GM10266 (cell line): Measurements from ENCODE around the gene ALB.

Experiments used
- DNase-seq: peaks from one replicate; pipeline ENCODE4 v3.0.0; 2012; ENCODE audit errors: extremely low spot score
- CTCF ChIP-seq: IDR thresholded peaks from 2 replicates; pipeline ENCODE4 v1.5.1; 2012; ENCODE audit warnings: mild to moderate bottlenecking, low read depth; ENCODE audit not compliant: control insufficient read depth, insufficient read depth; ENCODE audit errors: missing control alignments

The ALB gene

DNA sequence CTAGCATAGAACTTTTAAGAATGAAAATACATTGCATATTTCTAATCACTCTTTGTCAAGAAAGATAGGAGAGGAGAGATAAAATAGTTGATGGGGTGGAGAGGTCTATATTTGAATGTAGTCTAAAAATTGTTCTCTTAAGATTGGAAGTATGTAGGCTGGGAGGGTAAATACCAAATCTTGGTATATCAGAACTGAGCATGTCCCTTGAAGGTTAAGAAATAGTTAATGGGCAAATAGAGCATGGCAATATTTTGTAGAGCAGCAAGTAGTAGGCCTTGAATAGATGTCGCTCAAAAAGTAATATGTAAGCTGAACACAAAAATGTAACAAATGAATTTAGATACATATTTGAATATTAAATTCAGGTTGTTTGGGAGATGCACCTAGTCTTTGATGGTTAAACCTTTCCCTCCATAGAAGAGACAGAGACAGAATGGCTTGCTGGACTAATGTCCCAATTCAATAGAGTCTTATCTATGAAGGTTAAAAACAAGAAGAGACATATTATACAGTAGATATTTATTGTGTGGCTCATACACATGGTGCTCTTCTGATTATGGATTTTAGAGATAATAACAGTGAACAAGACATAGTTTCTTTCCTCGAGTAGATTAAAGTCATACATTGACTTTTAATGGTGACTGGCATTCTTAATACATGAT lies 12.5 kb downstream of the ALB start:
- DNase-seq: no peak
- no peak for TF ChIP-seq CTCF

DNA sequence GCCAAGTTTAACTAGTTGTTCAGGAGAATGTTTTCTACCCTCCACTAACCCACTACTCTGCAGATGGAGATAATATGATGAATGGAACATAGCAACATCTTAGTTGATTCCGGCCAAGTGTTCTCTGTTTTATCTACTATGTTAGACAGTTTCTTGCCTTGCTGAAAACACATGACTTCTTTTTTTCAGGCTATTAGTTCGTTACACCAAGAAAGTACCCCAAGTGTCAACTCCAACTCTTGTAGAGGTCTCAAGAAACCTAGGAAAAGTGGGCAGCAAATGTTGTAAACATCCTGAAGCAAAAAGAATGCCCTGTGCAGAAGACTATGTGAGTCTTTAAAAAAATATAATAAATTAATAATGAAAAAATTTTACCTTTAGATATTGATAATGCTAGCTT lies 13.3 kb downstream of the ALB start:
- no peak for DNase-seq
- no peak for TF ChIP-seq CTCF

DNA sequence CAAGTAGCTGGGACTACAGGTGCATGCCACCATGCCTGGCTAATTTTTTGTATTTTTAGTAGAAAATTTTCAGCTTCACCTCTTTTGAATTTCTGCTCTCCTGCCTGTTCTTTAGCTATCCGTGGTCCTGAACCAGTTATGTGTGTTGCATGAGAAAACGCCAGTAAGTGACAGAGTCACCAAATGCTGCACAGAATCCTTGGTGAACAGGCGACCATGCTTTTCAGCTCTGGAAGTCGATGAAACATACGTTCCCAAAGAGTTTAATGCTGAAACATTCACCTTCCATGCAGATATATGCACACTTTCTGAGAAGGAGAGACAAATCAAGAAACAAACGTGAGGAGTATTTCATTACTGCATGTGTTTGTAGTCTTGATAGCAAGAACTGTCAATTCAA lies 13.9 kb downstream of the ALB start:
- DNase-seq: no peak
- no peak for TF ChIP-seq CTCF

DNA sequence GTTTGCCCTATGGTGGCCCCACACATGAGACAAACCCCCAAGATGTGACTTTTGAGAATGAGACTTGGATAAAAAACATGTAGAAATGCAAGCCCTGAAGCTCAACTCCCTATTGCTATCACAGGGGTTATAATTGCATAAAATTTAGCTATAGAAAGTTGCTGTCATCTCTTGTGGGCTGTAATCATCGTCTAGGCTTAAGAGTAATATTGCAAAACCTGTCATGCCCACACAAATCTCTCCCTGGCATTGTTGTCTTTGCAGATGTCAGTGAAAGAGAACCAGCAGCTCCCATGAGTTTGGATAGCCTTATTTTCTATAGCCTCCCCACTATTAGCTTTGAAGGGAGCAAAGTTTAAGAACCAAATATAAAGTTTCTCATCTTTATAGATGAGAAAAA lies 14.6 kb downstream of the ALB start:
- no peak for TF ChIP-seq CTCF
- no peak for DNase-seq

- TF ChIP-seq CTCF: no peak
- DNase-seq: no peak
Observed at GRCh38 chr4:73419106-73420038, 15.3 kb downstream of the ALB start.

DNA sequence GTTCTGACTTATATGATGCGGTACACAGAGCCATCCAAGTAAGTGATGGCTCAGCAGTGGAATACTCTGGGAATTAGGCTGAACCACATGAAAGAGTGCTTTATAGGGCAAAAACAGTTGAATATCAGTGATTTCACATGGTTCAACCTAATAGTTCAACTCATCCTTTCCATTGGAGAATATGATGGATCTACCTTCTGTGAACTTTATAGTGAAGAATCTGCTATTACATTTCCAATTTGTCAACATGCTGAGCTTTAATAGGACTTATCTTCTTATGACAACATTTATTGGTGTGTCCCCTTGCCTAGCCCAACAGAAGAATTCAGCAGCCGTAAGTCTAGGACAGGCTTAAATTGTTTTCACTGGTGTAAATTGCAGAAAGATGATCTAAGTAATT lies 16.5 kb downstream of the ALB start:
- DNase-seq: no peak
- no peak for TF ChIP-seq CTCF
